Hepatocyte (in vitro differentiated cells): ENCODE data around the gene IFT172. TPM values are rescaled to one million over a fixed set of nuclear protein-coding genes. Genes with fewer than 3 reads are reported as not detected.

Experiments
- DNase-seq: peaks from one replicate; pipeline ENCODE4 v3.0.0-alpha.2; 2016; ENCODE audit warnings: low spot score
- H2AFZ ChIP-seq: fragments of 200-600 bp; sonication (generic); 2 replicates; pipeline ENCODE4 v1.6.0; 2016; ENCODE audit warnings: antibody characterized with exemption, mild to moderate bottlenecking
- H3K27ac ChIP-seq: fragments of 200-600 bp; sonication (generic); 2 replicates; pipeline ENCODE4 v1.5.1; 2016; ENCODE audit warnings: mild to moderate bottlenecking
- H3K27me3 ChIP-seq: fragments of 200-600 bp; sonication (generic); 2 replicates; pipeline ENCODE4 v1.6.1; 2016
- H3K36me3 ChIP-seq: fragments of 200-600 bp; sonication (generic); replicated peaks from 2 replicates; pipeline ENCODE4 v1.5.1; 2016; ENCODE audit warnings: low read depth; ENCODE audit not compliant: insufficient read depth
- H3K4me1 ChIP-seq: fragments of 200-600 bp; sonication (generic); 2 replicates; pipeline ENCODE4 v1.5.1; 2016; ENCODE audit warnings: mild to moderate bottlenecking, moderate library complexity; ENCODE audit not compliant: insufficient read depth
- H3K4me2 ChIP-seq: fragments of 200-600 bp; sonication (generic); 2 replicates; pipeline ENCODE4 v1.6.0; 2016
- H3K4me3 ChIP-seq: fragments of 200-600 bp; sonication (generic); 2 replicates; pipeline ENCODE4 v1.5.1; 2016; ENCODE audit warnings: mild to moderate bottlenecking
- H3K79me2 ChIP-seq: fragments of 200-600 bp; sonication (generic); 2 replicates; pipeline ENCODE4 v1.6.0; 2017; ENCODE audit warnings: mild to moderate bottlenecking
- H3K9me2 ChIP-seq: fragments of 200-600 bp; sonication (generic); replicated peaks from 2 replicates; pipeline ENCODE4 v1.6.0; 2017; ENCODE audit warnings: mild to moderate bottlenecking; ENCODE audit not compliant: insufficient read depth
- H3K9me3 ChIP-seq: fragments of 200-600 bp; sonication (generic); 2 replicates; pipeline ENCODE4 v1.5.1; 2016; ENCODE audit warnings: low read depth, mild to moderate bottlenecking
- H4K20me1 ChIP-seq: fragments of 200-600 bp; sonication (generic); 2 replicates; pipeline ENCODE4 v1.6.0; 2016; ENCODE audit warnings: mild to moderate bottlenecking; ENCODE audit not compliant: insufficient read depth, poor library complexity, severe bottlenecking
- EZH2 ChIP-seq: fragments of 200-600 bp; sonication (generic); IDR thresholded peaks from 2 replicates; pipeline ENCODE4 v1.6.1; 2016; ENCODE audit warnings: antibody characterized with exemption, mild to moderate bottlenecking, borderline replicate concordance
- EZH2phosphoT487 ChIP-seq: fragments of 200-600 bp; sonication (generic); IDR thresholded peaks from one replicate; pipeline ENCODE4 v1.6.1; 2018; ENCODE audit warnings: antibody characterized with exemption, mild to moderate bottlenecking, low read depth, moderate library complexity; ENCODE audit not compliant: unreplicated experiment, severe bottlenecking
- WGBS: methylation state at CpG from one replicate; pipeline ENCODE4 v1.1.6; 2016; ENCODE audit warnings: low lambda C conversion rate; ENCODE audit errors: missing lambda C conversion rate; 5-methylcytosine and 5-hydroxymethylcytosine counted together
- polyA plus RNA-seq: library from polyadenylated mRNA; unstranded; fragments of >200 nt; fragmentation: Nextera tagmentation; extraction: Ambion mirVana; gene quantifications from 2 replicates; pipeline ENCODE4 v1.2.1, GENCODE V29; 2016
- small RNA-seq: library from RNA; depleted of rRNA; stranded (forward); fragments of <200 nt; gene quantifications from one replicate; pipeline ENCODE3, GENCODE V24; 2014
- total RNA-seq: library from RNA; depleted of rRNA; stranded (reverse); fragments of >200 nt; gene quantifications from 2 replicates; pipeline ENCODE4 v1.2.3, GENCODE V29; 2014
- TF ChIP-seq, protein P1 (sequence below): fragments of 200-600 bp; sonication (generic); IDR thresholded peaks from 2 replicates; pipeline ENCODE4 v1.5.1; 2016; ENCODE audit warnings: antibody characterized with exemption, mild to moderate bottlenecking; ENCODE audit not compliant: poor library complexity

The IFT172 gene
- total and polyA plus RNA-seq, 2 experiments from 2014 or later: 13.0 to 13.3 TPM

- 53% methylated on average over 16 of the region's 16 CpGs for WGBS
- peak overlapping the region; percentile 90 for H3K27ac ChIP-seq
- peak; percentile 70 for DNase-seq
These were observed 81.6 kb downstream of the IFT172 start for GRCh38 chr2:27407798-27408491.

GRCh38 chr2:27400348-27401135, 89.0 kb downstream of the IFT172 start:
- peaks cover 99% of the 10 kb centered on the region for H3K79me2 ChIP-seq

More at GRCh38 chr2:27407798-27408491, 81.6 kb downstream of the IFT172 start:
- H3K79me2 ChIP-seq: peaks cover 61% of the 10 kb centered on the region
- H4K20me1 ChIP-seq: peaks cover 14% of the 10 kb centered on the region
- no peak overlapping the region for H2AFZ ChIP-seq
- no peaks in the 10 kb centered on the region for H3K36me3 ChIP-seq
- peaks cover 3% of the 10 kb centered on the region for H3K4me1 ChIP-seq
- TF ChIP-seq, protein P1, sequence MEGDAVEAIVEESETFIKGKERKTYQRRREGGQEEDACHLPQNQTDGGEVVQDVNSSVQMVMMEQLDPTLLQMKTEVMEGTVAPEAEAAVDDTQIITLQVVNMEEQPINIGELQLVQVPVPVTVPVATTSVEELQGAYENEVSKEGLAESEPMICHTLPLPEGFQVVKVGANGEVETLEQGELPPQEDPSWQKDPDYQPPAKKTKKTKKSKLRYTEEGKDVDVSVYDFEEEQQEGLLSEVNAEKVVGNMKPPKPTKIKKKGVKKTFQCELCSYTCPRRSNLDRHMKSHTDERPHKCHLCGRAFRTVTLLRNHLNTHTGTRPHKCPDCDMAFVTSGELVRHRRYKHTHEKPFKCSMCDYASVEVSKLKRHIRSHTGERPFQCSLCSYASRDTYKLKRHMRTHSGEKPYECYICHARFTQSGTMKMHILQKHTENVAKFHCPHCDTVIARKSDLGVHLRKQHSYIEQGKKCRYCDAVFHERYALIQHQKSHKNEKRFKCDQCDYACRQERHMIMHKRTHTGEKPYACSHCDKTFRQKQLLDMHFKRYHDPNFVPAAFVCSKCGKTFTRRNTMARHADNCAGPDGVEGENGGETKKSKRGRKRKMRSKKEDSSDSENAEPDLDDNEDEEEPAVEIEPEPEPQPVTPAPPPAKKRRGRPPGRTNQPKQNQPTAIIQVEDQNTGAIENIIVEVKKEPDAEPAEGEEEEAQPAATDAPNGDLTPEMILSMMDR: peak; percentile 61
- no peak for TF ChIP-seq EZH2phosphoT487
- H3K9me2 ChIP-seq: no peaks in the 10 kb centered on the region
- H3K4me3 ChIP-seq: peak overlapping the region; percentile 83
- peak overlapping the region; percentile 84 for H3K4me2 ChIP-seq
- H3K9me3 ChIP-seq: no peaks in the 10 kb centered on the region
- no peaks in the 10 kb centered on the region for H3K27me3 ChIP-seq

DNA sequence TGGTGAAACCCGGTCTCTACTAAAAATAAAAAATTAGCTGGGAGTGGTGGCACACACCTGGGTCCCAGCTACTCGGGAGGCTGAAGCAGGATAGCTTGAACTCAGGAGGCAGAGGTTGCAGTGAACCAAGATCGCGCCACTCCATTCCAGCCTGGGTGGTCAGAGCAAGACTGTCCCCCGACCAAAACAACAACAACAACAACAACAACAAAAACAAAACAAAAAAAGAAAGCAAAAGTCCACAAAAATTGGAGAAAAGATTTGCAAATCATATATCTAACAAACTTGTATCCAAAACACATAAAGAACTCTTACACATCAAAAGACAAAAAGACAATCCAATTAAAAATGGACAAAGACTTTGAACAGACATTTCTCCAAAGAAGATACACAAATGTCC, 90.6 kb downstream of the IFT172 start:
- Histone ChIP-seq H2AFZ (no peak overlapping the region), H3K4me2 (no peak overlapping the region), H3K4me1 (no peaks in the 10 kb centered on the region), H3K4me3 (no peak overlapping the region), H3K27ac (no peak overlapping the region), H3K27me3 (no peaks in the 10 kb centered on the region), H3K9me3 (no peaks in the 10 kb centered on the region), H3K36me3 (no peaks in the 10 kb centered on the region), H3K9me2 (no peaks in the 10 kb centered on the region), H3K79me2 (peaks cover 100% of the 10 kb centered on the region), H4K20me1 (peaks cover 32% of the 10 kb centered on the region)
- 95% methylated on average over 5 of the region's 5 CpGs for WGBS
- DNase-seq: no peak
- TF ChIP-seq EZH2phosphoT487: no peak
- TF ChIP-seq, protein P1: no peak
- TF ChIP-seq EZH2: no peak

More at GRCh38 chr2:27400348-27401135, 89.0 kb downstream of the IFT172 start:
- H4K20me1 ChIP-seq: peaks cover 34% of the 10 kb centered on the region
- no peak for DNase-seq
- no peaks in the 10 kb centered on the region for H3K9me2 ChIP-seq
- no peaks in the 10 kb centered on the region for H3K9me3 ChIP-seq
- no peak overlapping the region for H3K4me3 ChIP-seq
- 93% methylated on average over 2 of the region's 2 CpGs for WGBS
- H2AFZ ChIP-seq: no peak overlapping the region
- H3K27ac ChIP-seq: no peak overlapping the region
- no peaks in the 10 kb centered on the region for H3K27me3 ChIP-seq
- H3K4me2 ChIP-seq: no peak overlapping the region
- no peaks in the 10 kb centered on the region for H3K36me3 ChIP-seq
- no peaks in the 10 kb centered on the region for H3K4me1 ChIP-seq
- TF ChIP-seq, protein P1: no peak
- no peak for TF ChIP-seq EZH2
- no peak for TF ChIP-seq EZH2phosphoT487

Small RNAs within 50 kb of the gene (small RNA-seq; reads per million reads assigned to genes)
- not detected for gene RNU6-986P

Other genes with a start within 250 kb of the IFT172 start
- 0.20 TPM in 1 of 2 replicates, not detected in the other for gene SLC30A3, start 226.7 kb downstream of the IFT172 start, total RNA-seq
- not detected in 2 replicates for gene SLC30A3, start 226.7 kb downstream of the IFT172 start, polyA plus RNA-seq
- not detected in 2 replicates for gene DNAJC5G, start 214.3 kb downstream of the IFT172 start, total RNA-seq
- not detected in 2 replicates for gene DNAJC5G, start 214.3 kb downstream of the IFT172 start, polyA plus RNA-seq
- gene TRIM54, start 207.3 kb downstream of the IFT172 start, total RNA-seq: not detected in 2 replicates
- not detected in 2 replicates for gene TRIM54, start 207.3 kb downstream of the IFT172 start, polyA plus RNA-seq
- 1.4 and 2.9 TPM in 2 replicates for gene UCN, start 181.3 kb downstream of the IFT172 start, total RNA-seq
- 1.0 and 2.6 TPM in 2 replicates for gene UCN, start 181.3 kb downstream of the IFT172 start, polyA plus RNA-seq
- gene MPV17, start 166.6 kb downstream of the IFT172 start, total RNA-seq: 71.4 and 96.8 TPM in 2 replicates
- 111 and 131 TPM in 2 replicates for gene MPV17, start 166.6 kb downstream of the IFT172 start, polyA plus RNA-seq
- 51.3 and 53.3 TPM in 2 replicates for gene GTF3C2, start 133.0 kb downstream of the IFT172 start, total RNA-seq
- 46.8 and 58.0 TPM in 2 replicates for gene GTF3C2, start 133.0 kb downstream of the IFT172 start, polyA plus RNA-seq
- gene EIF2B4, start 119.4 kb downstream of the IFT172 start, total RNA-seq: 28.0 and 28.7 TPM in 2 replicates
- gene EIF2B4, start 119.4 kb downstream of the IFT172 start, polyA plus RNA-seq: 67.5 and 68.7 TPM in 2 replicates
- 81.8 and 88.7 TPM in 2 replicates for gene SNX17, start 119.1 kb downstream of the IFT172 start, total RNA-seq
- gene SNX17, start 119.1 kb downstream of the IFT172 start, polyA plus RNA-seq: 105 and 109 TPM in 2 replicates
- gene ZNF513, start 109.0 kb downstream of the IFT172 start, total RNA-seq: 16.0 and 20.6 TPM in 2 replicates
- gene ZNF513, start 109.0 kb downstream of the IFT172 start, polyA plus RNA-seq: 26.1 and 36.4 TPM in 2 replicates
- 60.6 and 64.9 TPM in 2 replicates for gene PPM1G, start 80.2 kb downstream of the IFT172 start, total RNA-seq
- 65.7 and 71.0 TPM in 2 replicates for gene PPM1G, start 80.2 kb downstream of the IFT172 start, polyA plus RNA-seq
- gene NRBP1, start 61.1 kb downstream of the IFT172 start, total RNA-seq: 114 and 127 TPM in 2 replicates
- 157 and 165 TPM in 2 replicates for gene NRBP1, start 61.1 kb downstream of the IFT172 start, polyA plus RNA-seq
- 11.4 and 19.3 TPM in 2 replicates for gene KRTCAP3, start 47.4 kb downstream of the IFT172 start, total RNA-seq
- 21.0 and 23.3 TPM in 2 replicates for gene KRTCAP3, start 47.4 kb downstream of the IFT172 start, polyA plus RNA-seq
- gene FNDC4, start 5.5 kb upstream of the IFT172 start, total RNA-seq: 15.6 and 16.3 TPM in 2 replicates
- 21.4 and 24.2 TPM in 2 replicates for gene FNDC4, start 5.5 kb upstream of the IFT172 start, polyA plus RNA-seq
- gene GCKR, start 7.1 kb upstream of the IFT172 start, total RNA-seq: 7.2 and 7.4 TPM in 2 replicates
- gene GCKR, start 7.1 kb upstream of the IFT172 start, polyA plus RNA-seq: 7.6 and 8.7 TPM in 2 replicates
- 27.7 and 30.7 TPM in 2 replicates for gene ZNF512, start 93.3 kb upstream of the IFT172 start, total RNA-seq
- 13.7 and 19.9 TPM in 2 replicates for gene ZNF512, start 93.3 kb upstream of the IFT172 start, polyA plus RNA-seq
- 2.7 and 4.4 TPM in 2 replicates for gene CCDC121, start 139.3 kb upstream of the IFT172 start, total RNA-seq
- gene CCDC121, start 139.3 kb upstream of the IFT172 start, polyA plus RNA-seq: 2.7 and 5.4 TPM in 2 replicates
- gene GPN1, start 139.3 kb upstream of the IFT172 start, total RNA-seq: 35.8 and 36.5 TPM in 2 replicates
- 30.1 and 46.7 TPM in 2 replicates for gene GPN1, start 139.3 kb upstream of the IFT172 start, polyA plus RNA-seq
- gene SUPT7L, start 173.9 kb upstream of the IFT172 start, total RNA-seq: 32.3 and 43.3 TPM in 2 replicates
- gene SUPT7L, start 173.9 kb upstream of the IFT172 start, polyA plus RNA-seq: 27.3 and 30.7 TPM in 2 replicates
- gene SLC4A1AP, start 174.1 kb upstream of the IFT172 start, total RNA-seq: 20.6 and 21.1 TPM in 2 replicates
- gene SLC4A1AP, start 174.1 kb upstream of the IFT172 start, polyA plus RNA-seq: 21.9 and 22.1 TPM in 2 replicates